IMR-90 (cell line): Measurements from ENCODE around the gene MYO1F. TPM values are rescaled to one million over a fixed set of nuclear protein-coding genes. Genes with fewer than 3 reads are reported as not detected.

Experiments used
- ATAC-seq: fragments of 200-7000 bp; cut with Tn5 transposase; 2 replicates; pipeline ENCODE4 v1.9.1; 2020; ENCODE audit warnings: low read depth, mild to moderate bottlenecking, moderate library complexity
- BruUV-seq: library from RNA; stranded (reverse); fragments of 400-500 nt; replicated peaks from 2 replicates; lab custom pipeline; 2021; lab: Mats Ljungman, UMichigan
- CTCF ChIA-PET: fragments of 300-600 bp; formaldehyde crosslinking; extraction: SDS; loops from one replicate; lab custom pipeline; 2021; ENCODE audit warnings: antibody characterized with exemption; lab: Yijun Ruan, JAX
- POLR2A ChIA-PET: fragments of 300-600 bp; sonication (Branson Sonifier 250); formaldehyde crosslinking; loops from one replicate; lab custom pipeline; 2022; ENCODE audit warnings: antibody characterized with exemption; ENCODE audit not compliant: unreplicated experiment; lab: Charles Lee
- DNase-seq: peaks from one replicate; pipeline ENCODE4 v3.0.0; 2013
- H2AFZ ChIP-seq: replicated peaks from 2 replicates; pipeline ENCODE3; 2013; ENCODE audit warnings: low read length, mild to moderate bottlenecking; ENCODE audit not compliant: poor library complexity
- H2AK5ac ChIP-seq: 2 replicates; pipeline ENCODE4 v1.6.1; 2013; ENCODE audit warnings: low read depth, low read length, inconsistent platforms
- H2AK9ac ChIP-seq: replicated peaks from 2 replicates; pipeline ENCODE3; 2013; ENCODE audit warnings: mild to moderate bottlenecking, low read depth, low read length, moderate library complexity; ENCODE audit not compliant: poor library complexity
- H2BK120ac ChIP-seq: 2 replicates; pipeline ENCODE4 v1.6.1; 2013; ENCODE audit warnings: low read depth, low read length, inconsistent platforms
- H2BK15ac ChIP-seq: 3 replicates; pipeline ENCODE4 v1.6.1; 2013; ENCODE audit warnings: low read depth, low read length, inconsistent platforms
- H2BK20ac ChIP-seq: 2 replicates; pipeline ENCODE4 v1.6.1; 2013; ENCODE audit warnings: low read depth, mild to moderate bottlenecking, inconsistent platforms, low read length, moderate library complexity
- H2BK5ac ChIP-seq: 2 replicates; pipeline ENCODE4 v1.6.1; 2013; ENCODE audit warnings: mild to moderate bottlenecking, low read depth, low read length, inconsistent platforms; ENCODE audit not compliant: poor library complexity, severe bottlenecking
- H3K14ac ChIP-seq: replicated peaks from 2 replicates; pipeline ENCODE4 v1.6.1; 2013; ENCODE audit warnings: low read depth, low read length, inconsistent platforms
- H3K18ac ChIP-seq: 2 replicates; pipeline ENCODE4 v1.6.1; 2013; ENCODE audit warnings: low read depth, low read length, control low read depth
- H3K23ac ChIP-seq: 2 replicates; pipeline ENCODE4 v1.6.1; 2013; ENCODE audit warnings: low read depth, low read length, inconsistent platforms
- H3K27ac ChIP-seq: 2 replicates; pipeline ENCODE4 v1.5.1; 2013; ENCODE audit warnings: mild to moderate bottlenecking, control low read depth, low read length; ENCODE audit not compliant: insufficient read depth
- H3K27me3 ChIP-seq: 2 replicates; pipeline ENCODE4 v1.6.1; 2013; ENCODE audit warnings: low read length; ENCODE audit not compliant: control insufficient read depth, insufficient read depth
- H3K36me3 ChIP-seq: 2 replicates; pipeline ENCODE4 v1.6.1; 2013; ENCODE audit warnings: low read length, mixed read lengths; ENCODE audit not compliant: control insufficient read depth, insufficient read depth
- H3K4ac ChIP-seq: 2 replicates; pipeline ENCODE4 v1.6.1; 2013; ENCODE audit warnings: low read depth, low read length, inconsistent platforms
- H3K4me1 ChIP-seq: 2 replicates; pipeline ENCODE4 v1.6.1; 2013; ENCODE audit warnings: low read length, mixed read lengths; ENCODE audit not compliant: control insufficient read depth, insufficient read depth
- H3K4me2 ChIP-seq: 2 replicates; pipeline ENCODE4 v1.6.1; 2013; ENCODE audit warnings: low read depth, mild to moderate bottlenecking, control low read depth, low read length, moderate library complexity
- H3K4me3 ChIP-seq: 2 replicates; pipeline ENCODE4 v1.5.1; 2013; ENCODE audit warnings: low read depth, mild to moderate bottlenecking, control low read depth, low read length, moderate library complexity; ENCODE audit not compliant: insufficient read depth
- H3K56ac ChIP-seq: 2 replicates; pipeline ENCODE4 v1.6.1; 2013; ENCODE audit warnings: low read length, inconsistent platforms; ENCODE audit not compliant: insufficient read depth; ENCODE audit errors: extremely low read depth
- H3K79me1 ChIP-seq, 2 experiments: 2 replicates each; pipeline ENCODE4 v1.6.1; 2013; ENCODE audit warnings: low read length in 2 of 2, inconsistent platforms in 1 of 2, low read depth in 1 of 2
- H3K9ac ChIP-seq: 2 replicates; pipeline ENCODE4 v1.6.1; 2013; ENCODE audit warnings: low read depth, low read length, control low read depth
- H3K9me1 ChIP-seq: 2 replicates; pipeline ENCODE4 v1.6.1; 2013; ENCODE audit warnings: low read length, inconsistent platforms; ENCODE audit not compliant: insufficient read depth
- H3K9me3 ChIP-seq: 2 replicates; pipeline ENCODE4 v1.6.1; 2013; ENCODE audit warnings: low read length; ENCODE audit not compliant: control insufficient read depth, insufficient read depth
- H4K20me1 ChIP-seq: 2 replicates; pipeline ENCODE4 v1.6.1; 2013; ENCODE audit warnings: low read length, inconsistent platforms; ENCODE audit not compliant: insufficient read depth
- H4K5ac ChIP-seq: 2 replicates; pipeline ENCODE4 v1.6.1; 2013; ENCODE audit warnings: mild to moderate bottlenecking, low read depth, low read length, control low read depth
- H4K8ac ChIP-seq, 2 experiments: 2 replicates each; pipeline ENCODE4 v1.6.1; 2013; ENCODE audit warnings: low read depth in 2 of 2, low read length in 2 of 2, control low read depth in 1 of 2, inconsistent platforms in 1 of 2
- H4K91ac ChIP-seq: 2 replicates; pipeline ENCODE4 v1.6.1; 2013; ENCODE audit warnings: low read depth, low read length, inconsistent platforms; ENCODE audit not compliant: insufficient read depth
- BHLHE40 ChIP-seq: fragments of 150-350 bp; IDR thresholded peaks from 2 replicates; pipeline ENCODE4 v1.6.1; 2016; ENCODE audit warnings: mild to moderate bottlenecking, low read depth, low read length
- CEBPB ChIP-seq: IDR thresholded peaks from 2 replicates; pipeline ENCODE4 v1.6.1; 2012; ENCODE audit warnings: low read depth, low read length, improper control_type of control experiment
- FOS ChIP-seq: fragments of 150-350 bp; IDR thresholded peaks from 2 replicates; pipeline ENCODE4 v1.6.1; 2016; ENCODE audit warnings: low read depth, low read length
- MAFK ChIP-seq: IDR thresholded peaks from 2 replicates; pipeline ENCODE4 v1.6.1; 2012; ENCODE audit warnings: low read depth, low read length, improper control_type of control experiment
- MAZ ChIP-seq: IDR thresholded peaks from 2 replicates; pipeline ENCODE4 v1.6.1; 2012; ENCODE audit warnings: low read depth, mild to moderate bottlenecking, low read length, improper control_type of control experiment, moderate library complexity, borderline replicate concordance
- MXI1 ChIP-seq: IDR thresholded peaks from 2 replicates; pipeline ENCODE4 v1.6.1; 2012; ENCODE audit warnings: low read depth, mild to moderate bottlenecking, low read length, moderate library complexity, borderline replicate concordance
- POLR2A ChIP-seq: IDR thresholded peaks from 2 replicates; pipeline ENCODE4 v1.6.1; 2012; ENCODE audit warnings: mild to moderate bottlenecking, low read depth, low read length
- RAD21 ChIP-seq: IDR thresholded peaks from 2 replicates; pipeline ENCODE4 v1.6.1; 2012; ENCODE audit warnings: low read length, improper control_type of control experiment
- RCOR1 ChIP-seq: IDR thresholded peaks from 2 replicates; pipeline ENCODE4 v1.6.1; 2012; ENCODE audit warnings: mild to moderate bottlenecking, low read length, improper control_type of control experiment; ENCODE audit not compliant: insufficient replicate concordance
- RFX5 ChIP-seq: IDR thresholded peaks from 2 replicates; pipeline ENCODE4 v1.8.0; 2012; ENCODE audit warnings: low read depth, mild to moderate bottlenecking, low read length, moderate library complexity
- SMC3 ChIP-seq: fragments of 150-350 bp; IDR thresholded peaks from 2 replicates; pipeline ENCODE4 v1.6.1; 2016; ENCODE audit warnings: low read depth, mild to moderate bottlenecking, antibody characterized with exemption, low read length, moderate library complexity
- whole genome bisulfite sequencing, 2 experiments: methylation state at CpG; one replicate each; pipeline versions ENCODE4 v1.1.5 to v1.1.7; 2013; ENCODE audit warnings: missing lambda C conversion rate in 2 of 2; ENCODE audit not compliant: insufficient read length in 1 of 2; ENCODE audit errors: extremely low coverage in 2 of 2; 5-methylcytosine and 5-hydroxymethylcytosine counted together
- dilution Hi-C: fragments of 300-500 bp; cut with HindIII; formaldehyde crosslinking; loops from one replicate; pipeline ENCODE4 v1.14.3; 2018; ENCODE audit warnings: low sequenced_read_pairs; ENCODE audit not compliant: unreplicated experiment
- in situ Hi-C: fragments of 300-500 bp; cut with MboI; formaldehyde crosslinking; loops from 3 replicates; pipeline ENCODE4 v1.14.3; 2019; ENCODE audit warnings: low sequenced_read_pairs, inconsistent platforms, mixed read lengths
- intact Hi-C: fragments of 100-400 bp; cut with micrococcal nuclease; formaldehyde crosslinking; loops from 2 replicates; pipeline ENCODE4 v1.10.0; 2022
- polyA plus RNA-seq, 3 experiments: library from polyadenylated mRNA; depleted of rRNA; stranded (reverse); fragments of >200 nt; gene quantifications; 2 replicates each; pipeline ENCODE4 v1.2.3, GENCODE V29; 2012; ENCODE audit warnings: low replicate concordance in 1 of 3
- total RNA-seq: library from RNA; depleted of rRNA; stranded (reverse); fragments of >200 nt; gene quantifications from 2 replicates; pipeline ENCODE4 v1.2.3, GENCODE V29; 2012
- TF ChIP-seq, protein P1 (sequence below): fragments of 150-350 bp; IDR thresholded peaks from 2 replicates; pipeline ENCODE4 v1.6.1; 2016; ENCODE audit warnings: low read depth, mild to moderate bottlenecking, low read length, moderate library complexity, borderline replicate concordance
- TF ChIP-seq, protein P2 (sequence below): fragments of 150-350 bp; IDR thresholded peaks from 2 replicates; pipeline ENCODE4 v1.6.1; 2017; ENCODE audit warnings: mild to moderate bottlenecking, antibody characterized with exemption, low read length, low read depth
- TF ChIP-seq, protein P3 (sequence below): conservative IDR thresholded peaks from 2 replicates; pipeline ENCODE4 v1.5.1; 2012; ENCODE audit warnings: mild to moderate bottlenecking, low read depth, low read length, improper control_type of control experiment

MYO1F gene
- total and polyA plus RNA-seq, 2 of the 4 experiments (the other 2 are of a cell fraction): 0.14 to 0.18 TPM

DNA sequence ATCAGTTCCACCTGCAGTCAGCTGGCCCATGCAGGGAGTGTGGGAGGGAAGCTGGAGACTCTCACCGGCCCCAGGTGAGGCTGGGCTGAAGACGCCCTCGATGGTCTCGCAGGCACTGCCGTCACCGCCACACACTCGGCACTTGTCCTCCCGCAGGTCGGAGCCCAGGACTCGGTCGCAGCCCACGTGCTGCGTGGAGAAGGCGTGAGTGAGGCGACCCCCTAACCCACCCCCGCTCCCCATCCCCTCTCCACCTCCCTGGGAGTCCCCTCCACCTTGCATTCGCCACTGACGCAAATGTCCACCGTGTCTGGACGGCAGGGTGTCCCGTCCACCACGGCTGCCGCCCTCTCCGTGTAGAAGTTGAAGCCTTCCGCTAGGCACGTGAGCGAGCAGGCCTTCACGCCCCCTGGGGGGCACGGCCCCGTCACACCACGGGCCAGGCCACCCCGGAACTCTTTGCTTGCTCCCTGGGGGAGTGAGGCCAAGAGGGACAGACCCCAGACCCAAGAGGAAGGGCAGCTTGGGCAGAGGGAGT, 12.0 kb upstream of the MYO1F start:
- Histone ChIP-seq H2BK20ac (no peak overlapping the region), H3K4me2 (no peak overlapping the region), H3K9me3 (no peaks in the 10 kb centered on the region), H3K14ac (no peak overlapping the region), H4K20me1 (peaks cover 6% of the 10 kb centered on the region; the same call in 1 of the 2 replicates), H3K36me3 (peaks cover 7% of the 10 kb centered on the region; the same call in 1 of the 2 replicates), H3K4me3 (no peak overlapping the region), H3K27me3 (peaks cover 2% of the 10 kb centered on the region; the same call in 1 of the 2 replicates), H2BK15ac (no peak overlapping the region), H3K4ac (no peak overlapping the region), H3K9me1 (0 out of 2 replicates have a peak, but pooled peaks cover 2% of the 10 kb centered on the region), H3K4me1 (no peaks in the 10 kb centered on the region; the same call in 1 of the 2 replicates), H3K27ac (no peak overlapping the region), H4K8ac (no peak overlapping the region), H3K23ac (no peak overlapping the region), H2BK5ac (no peak overlapping the region), H3K18ac (no peak overlapping the region), H2AFZ (no peak overlapping the region), H2AK9ac (no peak overlapping the region), H3K56ac (no peak overlapping the region), H2BK120ac (no peak overlapping the region), H4K5ac (no peak overlapping the region), H3K9ac (no peak overlapping the region), H2AK5ac (no peak overlapping the region), H4K91ac (no peak overlapping the region), H3K79me1 (no peaks in the 10 kb centered on the region)
- DNase-seq: no peak
- in situ Hi-C loops: no loop called here
- intact Hi-C loops: loop anchor here (10.0 kb wide), 1 partner anchor 324 kb away; no protein-coding TSS in a partner anchor
- ATAC-seq: no peak
- POLR2A ChIA-PET: no interaction called here
- no TSS peak for BruUV-seq
- dilution Hi-C loops: no loop called here
- TF ChIP-seq RCOR1: no peak
- no peak for TF ChIP-seq RAD21
- TF ChIP-seq BHLHE40: no peak
- TF ChIP-seq, protein P1, sequence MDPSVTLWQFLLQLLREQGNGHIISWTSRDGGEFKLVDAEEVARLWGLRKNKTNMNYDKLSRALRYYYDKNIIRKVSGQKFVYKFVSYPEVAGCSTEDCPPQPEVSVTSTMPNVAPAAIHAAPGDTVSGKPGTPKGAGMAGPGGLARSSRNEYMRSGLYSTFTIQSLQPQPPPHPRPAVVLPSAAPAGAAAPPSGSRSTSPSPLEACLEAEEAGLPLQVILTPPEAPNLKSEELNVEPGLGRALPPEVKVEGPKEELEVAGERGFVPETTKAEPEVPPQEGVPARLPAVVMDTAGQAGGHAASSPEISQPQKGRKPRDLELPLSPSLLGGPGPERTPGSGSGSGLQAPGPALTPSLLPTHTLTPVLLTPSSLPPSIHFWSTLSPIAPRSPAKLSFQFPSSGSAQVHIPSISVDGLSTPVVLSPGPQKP: no peak
- TF ChIP-seq, protein P2, sequence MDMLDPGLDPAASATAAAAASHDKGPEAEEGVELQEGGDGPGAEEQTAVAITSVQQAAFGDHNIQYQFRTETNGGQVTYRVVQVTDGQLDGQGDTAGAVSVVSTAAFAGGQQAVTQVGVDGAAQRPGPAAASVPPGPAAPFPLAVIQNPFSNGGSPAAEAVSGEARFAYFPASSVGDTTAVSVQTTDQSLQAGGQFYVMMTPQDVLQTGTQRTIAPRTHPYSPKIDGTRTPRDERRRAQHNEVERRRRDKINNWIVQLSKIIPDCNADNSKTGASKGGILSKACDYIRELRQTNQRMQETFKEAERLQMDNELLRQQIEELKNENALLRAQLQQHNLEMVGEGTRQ: no peak
- no peak for TF ChIP-seq POLR2A
- no peak for TF ChIP-seq CEBPB
- TF ChIP-seq MAFK: no peak
- TF ChIP-seq, protein P3, sequence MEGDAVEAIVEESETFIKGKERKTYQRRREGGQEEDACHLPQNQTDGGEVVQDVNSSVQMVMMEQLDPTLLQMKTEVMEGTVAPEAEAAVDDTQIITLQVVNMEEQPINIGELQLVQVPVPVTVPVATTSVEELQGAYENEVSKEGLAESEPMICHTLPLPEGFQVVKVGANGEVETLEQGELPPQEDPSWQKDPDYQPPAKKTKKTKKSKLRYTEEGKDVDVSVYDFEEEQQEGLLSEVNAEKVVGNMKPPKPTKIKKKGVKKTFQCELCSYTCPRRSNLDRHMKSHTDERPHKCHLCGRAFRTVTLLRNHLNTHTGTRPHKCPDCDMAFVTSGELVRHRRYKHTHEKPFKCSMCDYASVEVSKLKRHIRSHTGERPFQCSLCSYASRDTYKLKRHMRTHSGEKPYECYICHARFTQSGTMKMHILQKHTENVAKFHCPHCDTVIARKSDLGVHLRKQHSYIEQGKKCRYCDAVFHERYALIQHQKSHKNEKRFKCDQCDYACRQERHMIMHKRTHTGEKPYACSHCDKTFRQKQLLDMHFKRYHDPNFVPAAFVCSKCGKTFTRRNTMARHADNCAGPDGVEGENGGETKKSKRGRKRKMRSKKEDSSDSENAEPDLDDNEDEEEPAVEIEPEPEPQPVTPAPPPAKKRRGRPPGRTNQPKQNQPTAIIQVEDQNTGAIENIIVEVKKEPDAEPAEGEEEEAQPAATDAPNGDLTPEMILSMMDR: no peak
- no peak for TF ChIP-seq MAZ
- no peak for TF ChIP-seq SMC3
- no peak for TF ChIP-seq MXI1
- TF ChIP-seq RFX5: no peak
- no peak for TF ChIP-seq FOS
- CTCF ChIA-PET: no interaction called here
- WGBS, 2 experiments: 84% methylated on average over 9 of the region's 32 CpGs; no CpG with 5 or more reads in 1 of the 2 experiments
